AG09309 (cell line): ENCODE data around the gene OTOP1.

Experiments
- DNase-seq: peaks from one replicate; pipeline ENCODE4 v3.0.0-alpha.2; 2010; ENCODE audit warnings: low read depth
- H3K4me3 ChIP-seq: 2 replicates; pipeline ENCODE4 v1.5.1; 2011; ENCODE audit warnings: mild to moderate bottlenecking, low read depth, low read length, moderate library complexity; ENCODE audit not compliant: control insufficient read depth
- CTCF ChIP-seq: IDR thresholded peaks from 2 replicates; pipeline ENCODE4 v1.5.1; 2011; ENCODE audit warnings: mild to moderate bottlenecking, low read depth, low read length, inconsistent platforms; ENCODE audit not compliant: insufficient read depth, control insufficient read depth; ENCODE audit errors: missing control alignments

Gene OTOP1

GRCh38 chr4:4226606-4227438, at the start of gene OTOP1:
Gene OTOP1, minus strand, starts transcription at chr4:4226929. Its CDS starts 65 bp downstream, at chr4:4226864.
- no peak for DNase-seq
- TF ChIP-seq CTCF, result no peak
- no peak within 1 kb of the TSS for H3K4me3 ChIP-seq

- DNase-seq, result no peak
- H3K4me3 ChIP-seq, result no peak overlapping the region
- no peak for TF ChIP-seq CTCF
These were observed 47.5 kb upstream of the OTOP1 start for GRCh38 chr4:4274226-4274625.

- peak; percentile 16 for TF ChIP-seq CTCF
- H3K4me3 ChIP-seq, result no peak overlapping the region
- no peak for DNase-seq
These were observed 45.2 kb upstream of the OTOP1 start for GRCh38 chr4:4271912-4272311.

GRCh38 chr4:4270529-4270928, 43.8 kb upstream of the OTOP1 start:
- no peak for DNase-seq
- no peak for TF ChIP-seq CTCF
- H3K4me3 ChIP-seq, result no peak overlapping the region

- DNase-seq, result no peak
- H3K4me3 ChIP-seq, result no peak overlapping the region
- no peak for TF ChIP-seq CTCF
These were observed 43.1 kb upstream of the OTOP1 start for GRCh38 chr4:4269856-4270255.

- H3K4me3 ChIP-seq, result no peak overlapping the region
- no peak for TF ChIP-seq CTCF
- DNase-seq, result no peak
These were observed 42.6 kb upstream of the OTOP1 start for GRCh38 chr4:4269331-4269731.
